Mesendoderm (in vitro differentiated cells): ENCODE results near the gene TRMT61A.

ENCODE experiments used
- DNase-seq: peaks from one replicate; pipeline ENCODE4 v3.0.0; 2013
- H2AK5ac ChIP-seq: 2 replicates; pipeline ENCODE4 v1.6.1; 2013; ENCODE audit warnings: low read length, inconsistent platforms
- H2BK120ac ChIP-seq: 2 replicates; pipeline ENCODE4 v1.6.1; 2013; ENCODE audit warnings: low read depth, mild to moderate bottlenecking, low read length, moderate library complexity, mixed read lengths
- H2BK15ac ChIP-seq: replicated peaks from 2 replicates; pipeline ENCODE4 v1.6.1; 2013; ENCODE audit warnings: low read depth, mild to moderate bottlenecking, moderate library complexity
- H2BK5ac ChIP-seq: 2 replicates; pipeline ENCODE4 v1.6.1; 2013; ENCODE audit warnings: low read length, inconsistent platforms
- H3K18ac ChIP-seq: 2 replicates; pipeline ENCODE4 v1.6.1; 2013; ENCODE audit warnings: mild to moderate bottlenecking, low read length, mixed read lengths
- H3K23ac ChIP-seq: one replicate; pipeline ENCODE4 v1.6.1; 2013; ENCODE audit warnings: low read length
- H3K27ac ChIP-seq: 2 replicates; pipeline ENCODE4 v1.5.1; 2013; ENCODE audit warnings: low read depth, mild to moderate bottlenecking, inconsistent platforms, low read length, moderate library complexity
- H3K27me3 ChIP-seq: 2 replicates; pipeline ENCODE4 v1.6.1; 2013; ENCODE audit warnings: low read length, control low read depth, mild to moderate bottlenecking, inconsistent platforms; ENCODE audit not compliant: insufficient read depth, poor library complexity
- H3K36me3 ChIP-seq: 2 replicates; pipeline ENCODE4 v1.6.1; 2013; ENCODE audit warnings: low read length, inconsistent platforms; ENCODE audit not compliant: control insufficient read depth, insufficient read depth
- H3K4ac ChIP-seq: one replicate; pipeline ENCODE4 v1.6.1; 2013; ENCODE audit warnings: low read depth, mild to moderate bottlenecking, low read length, moderate library complexity
- H3K4me1 ChIP-seq: 2 replicates; pipeline ENCODE4 v1.6.1; 2013; ENCODE audit warnings: low read depth, low read length, inconsistent platforms; ENCODE audit not compliant: control insufficient read depth
- H3K4me2 ChIP-seq: 2 replicates; pipeline ENCODE4 v1.6.1; 2013; ENCODE audit warnings: low read length
- H3K4me3 ChIP-seq: 2 replicates; pipeline ENCODE4 v1.5.1; 2013; ENCODE audit warnings: mild to moderate bottlenecking, low read length
- H3K56ac ChIP-seq: one replicate; pipeline ENCODE4 v1.6.1; 2013; ENCODE audit warnings: low read length
- H3K79me1 ChIP-seq: 2 replicates; pipeline ENCODE4 v1.6.1; 2013; ENCODE audit warnings: low read length, inconsistent platforms
- H3K79me2 ChIP-seq: 2 replicates; pipeline ENCODE4 v1.6.1; 2013; ENCODE audit warnings: mild to moderate bottlenecking, low read length; ENCODE audit not compliant: control insufficient read depth, insufficient read depth
- H3K9ac ChIP-seq: 2 replicates; pipeline ENCODE4 v1.6.1; 2013; ENCODE audit warnings: low read length, inconsistent platforms
- H4K5ac ChIP-seq: one replicate; pipeline ENCODE4 v1.6.1; 2013; ENCODE audit warnings: low read length
- H4K8ac ChIP-seq: one replicate; pipeline ENCODE4 v1.6.1; 2013; ENCODE audit warnings: low read depth, mild to moderate bottlenecking, control low read depth, low read length, moderate library complexity
- WGBS: extraction: QIAGEN DNeasy Blood & Tissue Kit; methylation state at CpG from one replicate; pipeline ENCODE4 v1.1.7; 2013; ENCODE audit warnings: low lambda C conversion rate, missing lambda C conversion rate; ENCODE audit not compliant: insufficient coverage; ENCODE audit errors: extremely low coverage; 5-methylcytosine and 5-hydroxymethylcytosine counted together

TRMT61A gene

GRCh38 chr14:103551338-103551762 lies 22.4 kb downstream of the TRMT61A start:
- Histone ChIP-seq H3K27ac (no peak overlapping the region), H4K8ac (no peak overlapping the region)
- WGBS = no CpG with 5 or more reads among the region's 17 CpGs

GRCh38 chr14:103552011-103552845 lies 23.2 kb downstream of the TRMT61A start:
- H3K56ac ChIP-seq = no peak overlapping the region
- H3K4me3 ChIP-seq = no peak overlapping the region
- no peak overlapping the region for H3K4ac ChIP-seq
- H4K5ac ChIP-seq = no peak overlapping the region
- H2BK15ac ChIP-seq = no peak overlapping the region
- H3K4me1 ChIP-seq = no peaks in the 10 kb centered on the region
- no CpG with 5 or more reads among the region's 18 CpGs for WGBS
- no peak overlapping the region for H3K18ac ChIP-seq
- H3K27ac ChIP-seq = no peak overlapping the region
- no peak overlapping the region for H3K9ac ChIP-seq
- H3K27me3 ChIP-seq = no peaks in the 10 kb centered on the region
- DNase-seq = no peak
- H3K36me3 ChIP-seq = no peaks in the 10 kb centered on the region
- no peak overlapping the region for H2BK5ac ChIP-seq
- no peak overlapping the region for H2BK120ac ChIP-seq
- H3K23ac ChIP-seq = no peak overlapping the region
- peaks cover 2% of the 10 kb centered on the region for H3K79me1 ChIP-seq
- no peaks in the 10 kb centered on the region for H3K79me2 ChIP-seq
- no peak overlapping the region for H4K8ac ChIP-seq
- H3K4me2 ChIP-seq = no peak overlapping the region
- no peak overlapping the region for H2AK5ac ChIP-seq

More at GRCh38 chr14:103551338-103551762, 22.4 kb downstream of the TRMT61A start:
- Histone ChIP-seq H3K4me1 (no peaks in the 10 kb centered on the region), H2AK5ac (no peak overlapping the region), H2BK5ac (no peak overlapping the region), H3K18ac (no peak overlapping the region), H3K56ac (no peak overlapping the region), H3K4me2 (no peak overlapping the region), H3K4me3 (no peak overlapping the region), H3K27me3 (no peaks in the 10 kb centered on the region), H3K79me1 (peaks cover 2% of the 10 kb centered on the region), H2BK120ac (no peak overlapping the region), H3K79me2 (no peaks in the 10 kb centered on the region), H3K23ac (no peak overlapping the region), H3K4ac (no peak overlapping the region), H4K5ac (no peak overlapping the region), H3K9ac (no peak overlapping the region), H2BK15ac (no peak overlapping the region), H3K36me3 (no peaks in the 10 kb centered on the region)
- no peak for DNase-seq

GRCh38 chr14:103552846-103553210 lies 23.8 kb downstream of the TRMT61A start:
- no CpG with 5 or more reads among the region's 11 CpGs for WGBS
- no peak overlapping the region for H3K27ac ChIP-seq

GRCh38 chr14:103555559-103556337 lies 26.8 kb downstream of the TRMT61A start:
- Histone ChIP-seq H3K27ac (no peak overlapping the region), H3K79me2 (peaks cover 20% of the 10 kb centered on the region), H3K4me2 (no peak overlapping the region), H3K36me3 (peaks cover 8% of the 10 kb centered on the region), H4K8ac (no peak overlapping the region), H3K4me3 (no peak overlapping the region), H3K4me1 (no peaks in the 10 kb centered on the region), H2BK15ac (no peak overlapping the region), H3K79me1 (peaks cover 15% of the 10 kb centered on the region), H4K5ac (no peak overlapping the region), H3K4ac (no peak overlapping the region), H2BK120ac (no peak overlapping the region), H2BK5ac (no peak overlapping the region), H2AK5ac (no peak overlapping the region), H3K23ac (peak overlapping the region; percentile 45), H3K18ac (no peak overlapping the region), H3K56ac (no peak overlapping the region), H3K27me3 (no peaks in the 10 kb centered on the region), H3K9ac (no peak overlapping the region)
- no CpG with 5 or more reads among the region's 15 CpGs for WGBS
- DNase-seq = no peak

More at GRCh38 chr14:103552846-103553210, 23.8 kb downstream of the TRMT61A start:
- no peak overlapping the region for H2AK5ac ChIP-seq
- no peak overlapping the region for H2BK5ac ChIP-seq
- H4K8ac ChIP-seq = no peak overlapping the region
- H4K5ac ChIP-seq = no peak overlapping the region
- H3K4ac ChIP-seq = no peak overlapping the region
- H3K9ac ChIP-seq = no peak overlapping the region
- no peak overlapping the region for H3K56ac ChIP-seq
- H3K4me3 ChIP-seq = no peak overlapping the region
- no peak overlapping the region for H3K4me2 ChIP-seq
- H3K36me3 ChIP-seq = no peaks in the 10 kb centered on the region
- H3K27me3 ChIP-seq = no peaks in the 10 kb centered on the region
- H2BK120ac ChIP-seq = no peak overlapping the region
- H3K79me2 ChIP-seq = no peaks in the 10 kb centered on the region
- no peak overlapping the region for H3K23ac ChIP-seq
- H3K4me1 ChIP-seq = no peaks in the 10 kb centered on the region
- H2BK15ac ChIP-seq = no peak overlapping the region
- H3K18ac ChIP-seq = no peak overlapping the region
- H3K79me1 ChIP-seq = peaks cover 2% of the 10 kb centered on the region
- no peak for DNase-seq

GRCh38 chr14:103556946-103557758 lies 28.2 kb downstream of the TRMT61A start:
- Histone ChIP-seq H3K4me1 (no peaks in the 10 kb centered on the region), H3K4ac (no peak overlapping the region), H3K27ac (no peak overlapping the region), H3K56ac (no peak overlapping the region), H2BK120ac (no peak overlapping the region), H3K4me3 (no peak overlapping the region), H3K18ac (no peak overlapping the region), H3K4me2 (no peak overlapping the region), H3K79me1 (peaks cover 18% of the 10 kb centered on the region), H3K79me2 (peaks cover 34% of the 10 kb centered on the region), H2AK5ac (no peak overlapping the region), H4K8ac (no peak overlapping the region), H3K27me3 (no peaks in the 10 kb centered on the region), H2BK5ac (no peak overlapping the region), H3K9ac (no peak overlapping the region), H3K36me3 (peaks cover 8% of the 10 kb centered on the region), H2BK15ac (no peak overlapping the region), H3K23ac (no peak overlapping the region), H4K5ac (no peak overlapping the region)
- WGBS = no CpG with 5 or more reads among the region's 15 CpGs
- DNase-seq = no peak
